Prostate gland (tissue), 2 donors: ENCODE measurements around the gene CFAP61.

Experiments
- CTCF ChIP-seq, 4 experiments: fragments of 200-600 bp in 2 of 4; fragments of 450-650 bp in 2 of 4; sonication (generic) in 2 of 4; IDR thresholded peaks; 1 replicate in 3 of 4; 2 replicates in 1 of 4; pipeline ENCODE4 v1.5.1; 2016 to 2019; ENCODE audit warnings: antibody characterized with exemption in 4 of 4, mild to moderate bottlenecking in 2 of 4, moderate library complexity in 2 of 4
- POLR2A ChIP-seq: fragments of 450-650 bp; IDR thresholded peaks from one replicate; pipeline ENCODE4 v1.6.1; 2016; ENCODE audit warnings: antibody characterized with exemption, mild to moderate bottlenecking
- POLR2AphosphoS5 ChIP-seq: sonication (generic); formaldehyde crosslinking; IDR thresholded peaks from one replicate; pipeline ENCODE4 v1.6.1; 2017; ENCODE audit warnings: antibody characterized with exemption

GRCh38 chr20:20052074-20052970 is at the start of gene CFAP61, which contains the start of gene CRNKL1:
- peak in 3 of 4 experiments; percentile 19 to 55 (median 48) for TF ChIP-seq CTCF (IDR thresholded peaks at IDR 0.05)
- TF ChIP-seq POLR2A: peak; percentile 17
- peak; percentile 93 for TF ChIP-seq POLR2AphosphoS5
